ENCODE results near the gene PPP1CA.

The PPP1CA gene

DNA sequence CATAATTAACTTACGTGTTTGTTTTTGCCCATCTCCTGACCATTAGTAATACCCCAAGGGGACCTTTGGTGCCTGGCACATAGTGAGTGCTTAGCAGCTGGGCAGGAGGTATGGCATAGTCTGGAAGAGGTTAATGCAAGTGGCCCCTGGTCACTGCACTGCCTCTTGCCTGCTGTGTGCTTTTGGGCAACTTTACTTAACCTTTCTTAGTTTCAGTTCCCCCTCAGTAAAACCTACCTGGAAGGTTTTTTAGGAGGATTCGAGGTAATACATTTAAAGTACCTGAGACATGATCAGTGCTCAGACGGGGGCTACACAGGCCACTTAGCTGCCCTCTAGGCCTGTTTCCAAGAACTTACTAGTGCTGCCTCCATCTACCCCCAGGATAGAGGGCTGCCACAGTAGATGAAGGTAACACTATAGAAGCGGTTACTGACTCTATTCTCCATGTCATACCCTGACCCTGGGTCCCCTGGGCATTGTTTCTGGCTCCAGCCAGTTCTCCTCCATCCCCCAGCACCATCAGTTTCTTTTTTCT is 51.7 kb downstream of the PPP1CA start:
- no peak overlapping the region for H3K27ac ChIP-seq (ENCODE audit: low read depth in 2 of 2, low read length in 2 of 2)
- no peaks in the 10 kb centered on the region for H3K9me3 ChIP-seq (ENCODE audit: control insufficient read depth in 2 of 2, low read length in 2 of 2)
- H3K4me1 ChIP-seq (ENCODE audit: control insufficient read depth in 2 of 2, insufficient read depth in 2 of 2, low read length in 2 of 2), result peaks cover 45 to 70% of the 10 kb centered on the region in 2 donors
- H3K36me3 ChIP-seq (ENCODE audit: control insufficient read depth in 2 of 2, insufficient read depth in 2 of 2, low read length in 2 of 2), result peaks cover 3 to 5% of the 10 kb centered on the region in 2 donors
- H3K9ac ChIP-seq (ENCODE audit: low read depth in 1 of 2, low read length in 2 of 2), result no peak overlapping the region
- H3K4me3 ChIP-seq (ENCODE audit: low read length in 2 of 2), result no peak overlapping the region
- no peaks in the 10 kb centered on the region for H3K27me3 ChIP-seq (ENCODE audit: control insufficient read depth in 2 of 2, insufficient read depth in 2 of 2, low read length in 2 of 2)

DNA sequence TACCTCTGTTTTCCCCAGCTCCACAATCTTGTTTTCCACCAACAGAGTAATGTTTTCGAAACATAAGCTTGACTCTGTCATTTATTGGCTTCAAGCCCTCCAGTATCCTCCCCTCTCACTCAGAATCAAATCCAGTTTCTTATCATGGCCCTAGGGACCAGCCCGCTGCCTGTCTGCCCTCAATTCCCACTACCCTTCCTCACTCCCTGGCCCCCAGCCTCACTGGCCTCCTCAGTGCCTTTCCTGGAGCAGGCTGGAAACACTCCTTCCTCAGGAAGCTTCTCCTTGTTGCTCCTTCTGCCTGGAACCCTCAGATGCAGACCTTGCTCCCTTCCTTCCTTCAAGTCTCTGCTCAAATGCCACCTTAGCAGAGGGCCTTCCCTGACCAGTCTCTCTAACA is 52.2 kb downstream of the PPP1CA start:
- H3K4me1 ChIP-seq (ENCODE audit: control insufficient read depth in 2 of 2, insufficient read depth in 2 of 2, low read length in 2 of 2), result peaks cover 43 to 68% of the 10 kb centered on the region in 2 donors
- no peaks in the 10 kb centered on the region for H3K27me3 ChIP-seq (ENCODE audit: control insufficient read depth in 2 of 2, insufficient read depth in 2 of 2, low read length in 2 of 2)
- no peak overlapping the region for H3K4me3 ChIP-seq (ENCODE audit: low read length in 2 of 2)
- no peaks in the 10 kb centered on the region for H3K9me3 ChIP-seq (ENCODE audit: control insufficient read depth in 2 of 2, low read length in 2 of 2)
- peaks cover 3 to 5% of the 10 kb centered on the region in 2 donors for H3K36me3 ChIP-seq (ENCODE audit: control insufficient read depth in 2 of 2, insufficient read depth in 2 of 2, low read length in 2 of 2)
- peak overlapping the region in 1 of 2 donors; percentile 2 for H3K27ac ChIP-seq (ENCODE audit: low read depth in 2 of 2, low read length in 2 of 2)
- H3K9ac ChIP-seq (ENCODE audit: low read depth in 1 of 2, low read length in 2 of 2), result peak overlapping the region in 1 of 2 donors; percentile 36

DNA sequence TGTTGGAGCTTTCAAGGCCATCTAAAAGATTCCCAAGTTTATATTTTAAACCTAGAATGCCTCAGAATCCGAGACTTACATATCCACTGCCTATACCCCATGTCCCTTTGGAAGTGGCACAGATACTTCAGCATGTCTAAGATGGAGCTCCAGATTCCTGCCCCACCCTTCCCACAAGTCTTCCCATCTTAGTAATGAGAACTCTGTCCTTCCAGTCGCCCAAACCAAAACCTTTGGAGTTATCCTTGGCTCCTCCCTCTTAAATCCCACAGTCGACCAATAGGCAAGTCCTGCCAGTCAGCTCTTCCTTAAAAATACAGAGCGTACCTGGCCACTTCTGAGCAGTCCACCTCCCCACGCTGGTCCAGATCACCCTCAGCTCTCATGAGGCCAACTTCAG is 52.6 kb downstream of the PPP1CA start:
- peaks cover 39 to 66% of the 10 kb centered on the region in 2 donors for H3K4me1 ChIP-seq (ENCODE audit: control insufficient read depth in 2 of 2, insufficient read depth in 2 of 2, low read length in 2 of 2)
- no peaks in the 10 kb centered on the region for H3K27me3 ChIP-seq (ENCODE audit: control insufficient read depth in 2 of 2, insufficient read depth in 2 of 2, low read length in 2 of 2)
- peak overlapping the region in 1 of 2 donors; percentile 60 for H3K27ac ChIP-seq (ENCODE audit: low read depth in 2 of 2, low read length in 2 of 2)
- H3K9me3 ChIP-seq (ENCODE audit: control insufficient read depth in 2 of 2, low read length in 2 of 2), result no peaks in the 10 kb centered on the region
- H3K4me3 ChIP-seq (ENCODE audit: low read length in 2 of 2), result no peak overlapping the region
- peaks cover 3 to 5% of the 10 kb centered on the region in 2 donors for H3K36me3 ChIP-seq (ENCODE audit: control insufficient read depth in 2 of 2, insufficient read depth in 2 of 2, low read length in 2 of 2)
- peak overlapping the region in 1 of 2 donors; percentile 36 for H3K9ac ChIP-seq (ENCODE audit: low read depth in 1 of 2, low read length in 2 of 2)
